GM19328 (cell line): Measurements from ENCODE around the gene PRKD3.
"Not testable (repeated sequence)": the region's sequence is repeated elsewhere in the genome, so short reads cannot be mapped to it uniquely, and the experiment has no call there.

Experiments
- ATAC-seq: cut with Tn5 transposase; IDR thresholded peaks from one replicate; pipeline ENCODE4 v1.9.1; 2021; ENCODE audit warnings: mild to moderate bottlenecking, moderate library complexity; ENCODE audit not compliant: unreplicated experiment

PRKD3 gene

DNA sequence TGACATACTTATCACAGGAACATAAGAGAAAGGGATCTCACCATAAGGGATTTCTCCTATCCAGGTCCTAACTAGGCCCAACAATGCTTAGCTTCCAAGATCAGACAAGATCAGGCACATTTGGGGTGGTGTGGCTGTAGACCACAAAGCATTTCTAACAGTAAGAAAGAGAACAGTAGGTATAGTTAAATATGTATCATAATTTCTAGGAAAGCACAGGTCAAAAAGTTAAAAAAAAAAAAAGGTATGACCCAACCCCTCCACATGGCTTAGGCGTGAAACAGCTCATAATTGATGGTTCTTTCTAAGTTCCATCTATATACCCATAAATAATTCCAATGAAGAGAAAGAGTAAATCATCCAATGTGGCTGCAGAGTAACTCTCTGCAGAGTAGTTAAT lies 6.9 kb downstream of the PRKD3 start:
- ATAC-seq = no peak

DNA sequence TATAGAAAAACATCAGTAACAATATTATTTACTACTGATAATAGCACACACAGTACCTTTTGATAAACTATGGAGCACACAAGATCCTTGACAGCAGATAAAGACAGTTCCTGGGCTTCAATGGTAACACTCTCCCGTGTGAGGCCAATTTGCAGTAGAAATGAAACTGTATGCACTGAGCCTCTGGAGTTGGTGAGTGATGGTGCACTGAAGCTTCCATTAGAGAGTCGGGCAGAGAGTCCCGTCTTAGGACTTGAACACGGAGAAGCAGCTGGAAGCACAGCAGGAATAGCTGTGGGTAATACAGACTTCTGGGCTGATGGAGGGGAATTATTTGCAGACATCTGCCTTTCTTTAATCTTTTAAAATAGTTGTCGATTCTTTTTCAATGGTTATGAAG lies 8.5 kb downstream of the PRKD3 start:
- no peak for ATAC-seq

DNA sequence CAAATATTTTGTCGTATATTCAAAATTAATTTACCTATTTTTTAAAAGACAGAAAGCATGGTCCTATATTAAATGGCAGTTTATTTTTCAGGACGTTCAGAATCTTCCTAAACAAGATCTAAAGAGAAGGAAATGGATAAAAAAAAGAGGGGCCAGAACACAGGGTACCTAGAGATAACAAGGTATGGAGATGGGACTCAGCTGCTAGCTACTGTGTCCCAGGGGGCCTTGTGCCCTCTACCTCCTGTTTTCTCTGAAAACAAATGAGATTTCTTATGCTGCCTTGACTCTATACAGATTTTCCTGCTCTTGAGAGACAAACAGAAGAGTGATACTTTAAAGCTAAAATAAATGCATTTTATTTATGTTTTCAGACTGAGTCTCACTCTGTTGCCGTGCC lies 9.3 kb downstream of the PRKD3 start:
- no peak for ATAC-seq

- ATAC-seq = no peak
Observed at GRCh38 chr2:37307500-37307899, 17.1 kb downstream of the PRKD3 start.

GRCh38 chr2:37306024-37306423 lies 18.6 kb downstream of the PRKD3 start:
- ATAC-seq = no peak

- ATAC-seq = no peak
Observed at GRCh38 chr2:37302701-37303252, 21.9 kb downstream of the PRKD3 start.

- ATAC-seq = no peak
Observed at GRCh38 chr2:37301408-37301807, 23.2 kb downstream of the PRKD3 start.

DNA sequence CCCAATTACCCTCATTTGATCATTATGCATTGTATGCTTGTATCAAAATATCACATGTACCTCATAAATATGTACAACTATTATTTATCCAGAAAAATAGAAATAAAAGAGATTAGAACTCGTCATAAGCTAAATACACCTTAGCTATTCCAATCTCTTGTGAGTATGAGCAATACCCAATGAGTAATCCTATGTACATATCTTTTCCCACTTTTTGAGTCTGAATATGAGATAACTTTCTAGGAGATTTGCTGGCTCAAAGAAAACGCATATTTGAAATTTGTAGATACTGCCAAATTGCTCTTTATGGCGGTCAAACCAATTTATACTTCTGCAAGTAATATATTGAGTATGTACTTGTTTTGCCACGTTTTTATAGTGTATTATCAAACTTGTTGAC lies 24.1 kb downstream of the PRKD3 start:
- ATAC-seq = no peak

DNA sequence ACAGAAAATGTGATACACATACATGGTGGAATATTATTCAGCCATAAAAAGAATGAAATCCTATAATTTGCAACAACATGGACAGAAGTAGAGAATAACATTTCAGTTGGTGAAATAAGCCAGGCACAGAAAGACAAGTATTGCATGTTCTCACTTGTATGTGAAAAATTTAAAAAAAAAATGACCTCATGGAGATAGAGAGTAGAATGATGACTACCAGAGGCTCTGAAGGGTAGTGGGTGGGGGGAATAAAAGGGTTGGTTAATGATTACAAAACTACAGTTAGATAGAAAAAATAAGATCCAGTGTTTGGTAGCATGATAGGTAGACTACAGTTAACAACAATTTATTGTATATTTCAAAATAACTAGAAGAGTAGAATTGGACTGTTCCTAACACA lies 24.5 kb downstream of the PRKD3 start:
- no peak for ATAC-seq

- ATAC-seq = no peak
Observed at GRCh38 chr2:37297632-37298031, 27.0 kb downstream of the PRKD3 start.

GRCh38 chr2:37295469-37296073 lies 29.1 kb downstream of the PRKD3 start:
- ATAC-seq = no peak

DNA sequence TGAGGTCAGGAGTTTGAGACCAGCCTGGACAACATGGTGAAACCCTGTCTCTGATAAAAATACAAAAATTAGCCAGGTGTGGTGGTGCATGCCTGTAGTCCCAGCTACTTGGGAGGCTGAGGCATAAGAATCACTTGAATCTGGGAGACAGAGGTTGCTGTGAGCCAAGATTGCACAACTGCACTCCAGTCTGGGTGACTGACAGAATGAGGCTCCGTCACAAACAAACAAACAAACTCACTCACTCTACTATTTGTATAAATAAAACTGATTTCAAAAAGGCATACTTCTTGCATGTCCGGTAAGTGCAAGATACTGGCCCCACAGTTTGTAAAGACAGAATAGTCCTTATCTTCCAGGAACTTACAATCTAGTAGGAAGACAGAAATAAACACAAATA lies 29.8 kb downstream of the PRKD3 start:
- not testable (repeated sequence) for ATAC-seq

GRCh38 chr2:37291680-37292079 lies 33.0 kb downstream of the PRKD3 start:
- ATAC-seq = no peak

DNA sequence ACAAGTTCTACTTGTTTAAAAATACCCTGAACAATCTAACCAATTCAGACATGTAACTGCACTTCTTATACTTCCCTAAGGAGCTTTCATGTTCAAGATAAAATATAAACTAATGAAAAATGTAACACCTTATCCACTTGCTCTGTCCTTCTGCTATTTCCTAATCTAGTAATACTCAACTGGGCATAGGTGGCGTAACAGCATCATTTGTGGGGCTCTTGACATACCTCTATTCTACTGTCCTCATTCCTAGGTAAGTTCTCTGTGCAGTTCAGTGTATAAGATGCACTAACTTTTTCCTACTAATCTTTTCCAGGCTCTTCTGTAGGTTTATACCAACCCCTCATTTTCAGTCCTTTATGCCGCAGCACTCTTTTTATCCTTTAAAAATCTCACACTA lies 36.7 kb downstream of the PRKD3 start:
- no peak for ATAC-seq

- no peak for ATAC-seq
Observed at GRCh38 chr2:37284381-37284780, 40.3 kb downstream of the PRKD3 start.

- ATAC-seq = no peak
Observed at GRCh38 chr2:37283207-37283606, 41.4 kb downstream of the PRKD3 start.

GRCh38 chr2:37282746-37283145 lies 41.9 kb downstream of the PRKD3 start:
- no peak for ATAC-seq

DNA sequence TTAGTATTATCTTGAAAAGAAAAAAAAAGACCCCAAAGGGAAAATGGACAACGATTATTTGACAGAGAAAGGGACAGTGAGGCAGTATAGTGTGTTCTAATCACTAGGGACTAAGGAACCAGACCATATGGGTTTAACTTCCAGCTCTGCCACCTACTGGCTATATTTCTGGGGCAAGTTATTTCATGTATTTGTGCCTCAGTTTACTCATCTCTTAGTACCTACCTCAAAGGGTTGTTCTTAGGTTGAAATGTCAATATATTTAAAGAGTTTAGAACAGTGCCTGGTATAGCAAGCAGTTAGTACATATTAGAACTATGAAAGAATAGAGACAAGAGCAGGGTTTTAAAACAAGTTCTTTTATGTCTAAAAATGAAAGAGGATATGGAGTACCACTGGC lies 42.7 kb downstream of the PRKD3 start:
- no peak for ATAC-seq

DNA sequence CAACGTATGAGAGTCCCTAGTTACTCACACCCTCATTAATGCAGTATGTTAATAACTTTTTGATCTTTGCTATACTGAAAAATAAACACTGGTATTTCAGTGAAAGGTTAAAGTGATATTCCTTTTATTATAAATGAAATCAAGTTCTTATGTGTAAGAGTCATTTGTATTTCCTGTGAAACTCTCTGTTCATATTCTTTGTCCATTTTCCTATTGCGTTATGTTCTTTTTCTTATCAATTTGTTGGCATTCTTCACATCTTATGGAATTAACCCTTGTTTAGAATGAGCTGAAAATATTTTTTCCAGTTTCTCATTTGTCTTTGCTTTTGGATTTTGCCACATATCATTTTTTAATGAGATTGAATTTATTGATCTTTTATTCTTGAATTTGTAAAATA lies 48.3 kb downstream of the PRKD3 start:
- no peak for ATAC-seq
